GM19240 (cell line): Measurements from ENCODE around the gene SLC22A9.

Experiments
- DNase-seq: peaks from one replicate; pipeline ENCODE4 v3.0.0; 2011; ENCODE audit warnings: low spot score; ENCODE audit not compliant: insufficient read length

SLC22A9 gene

DNA sequence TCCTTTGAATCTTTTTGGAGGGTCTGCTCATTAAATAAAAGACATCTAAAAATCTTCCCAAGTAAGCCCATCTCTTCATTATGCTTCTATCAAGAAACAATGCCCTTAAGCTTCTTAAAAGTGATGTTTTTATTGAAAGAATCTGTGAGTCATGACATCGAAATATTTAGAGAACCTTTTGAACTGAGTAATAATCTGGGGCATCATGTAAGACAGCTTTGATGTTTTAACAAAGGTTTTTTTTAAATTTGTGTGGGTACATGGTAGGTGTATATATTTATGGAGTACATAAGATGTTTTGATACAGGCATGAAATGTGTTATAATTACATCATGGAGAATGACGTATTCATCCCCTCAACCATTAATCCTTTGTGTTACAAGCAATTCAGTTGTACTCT is 74.6 kb downstream of the SLC22A9 start:
- DNase-seq, result no peak

DNA sequence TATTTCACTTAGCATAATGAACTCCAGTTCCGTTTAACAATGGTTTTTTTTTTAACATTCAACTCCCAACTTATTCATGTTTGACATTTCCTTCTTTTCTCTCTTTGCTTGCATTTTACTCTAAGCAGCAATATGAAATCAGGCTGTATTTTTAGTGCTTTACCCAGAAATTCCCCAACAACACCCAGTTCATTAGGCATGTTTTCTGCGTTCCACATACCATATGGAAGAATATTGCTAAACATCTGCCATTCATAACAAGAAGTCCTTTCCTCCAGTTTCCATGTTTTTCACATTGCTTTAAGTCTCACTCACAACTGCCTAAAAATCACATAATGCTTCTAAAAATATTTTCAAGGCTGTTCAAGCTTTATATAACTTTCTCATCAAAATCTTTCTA is 75.5 kb downstream of the SLC22A9 start:
- DNase-seq, result no peak

DNA sequence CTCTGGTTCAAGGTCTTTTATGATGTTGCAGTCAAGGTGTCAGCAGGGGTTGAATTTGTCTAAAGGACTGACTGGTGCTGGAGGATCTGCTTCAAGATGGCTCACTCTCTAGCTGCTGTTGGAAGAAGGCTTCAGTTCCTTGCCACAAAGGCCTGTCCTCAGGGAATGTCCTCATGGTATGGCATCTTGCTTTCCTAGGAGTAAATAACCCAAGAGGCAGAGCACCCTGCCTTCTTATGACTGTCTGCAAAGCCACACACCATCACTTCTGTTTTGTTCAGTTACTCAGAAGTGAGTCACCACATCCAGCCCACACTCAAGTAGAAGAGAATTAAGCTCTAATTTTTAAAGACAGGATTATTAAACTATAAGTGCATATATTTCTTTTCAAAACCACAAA is 76.1 kb downstream of the SLC22A9 start:
- DNase-seq, result no peak

DNA sequence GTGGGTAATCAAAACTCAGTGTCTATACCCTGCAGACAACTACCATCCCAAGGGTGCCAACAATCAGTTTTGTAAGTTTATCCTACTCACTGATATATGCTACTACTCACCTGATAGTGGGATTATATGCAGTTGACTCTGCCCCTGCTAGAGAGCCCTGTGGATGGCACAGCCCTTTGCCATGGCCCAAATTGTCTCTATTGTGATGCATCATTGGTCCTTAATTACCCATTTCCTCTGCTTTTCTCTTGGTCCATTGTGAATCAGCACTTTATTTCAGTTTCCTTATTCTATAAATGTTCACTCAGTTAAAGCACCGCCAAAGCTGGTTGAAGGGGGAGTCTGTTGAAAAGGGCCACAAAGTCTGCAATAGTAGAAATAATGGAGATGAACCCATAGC is 79.1 kb downstream of the SLC22A9 start:
- no peak for DNase-seq

DNA sequence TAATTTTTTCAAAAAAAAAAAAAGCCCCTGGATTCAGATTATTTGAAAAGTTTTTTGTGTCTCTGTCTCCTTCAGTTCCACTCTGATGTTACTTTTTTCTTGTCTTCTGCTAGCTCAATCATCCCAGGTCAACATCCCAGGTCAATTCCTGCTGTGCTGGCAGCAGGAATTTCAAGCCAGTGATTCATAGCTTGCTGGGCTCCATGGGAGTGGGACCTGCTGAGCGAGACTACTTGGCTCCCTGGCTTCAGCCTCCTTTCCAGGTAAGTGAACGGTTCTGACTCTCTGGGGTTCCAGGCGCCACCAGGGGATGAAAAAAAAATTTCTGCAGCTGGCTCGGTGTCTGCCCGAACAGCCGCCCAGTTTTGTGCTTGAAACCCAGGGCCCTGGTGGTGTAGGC is 90.0 kb downstream of the SLC22A9 start:
- DNase-seq, result no peak
